ENCODE data around the gene RPUSD3. TPM values are rescaled to one million over a fixed set of nuclear protein-coding genes. Genes with fewer than 3 reads are reported as not detected.

RPUSD3 gene
- total and polyA plus RNA-seq, 4 donors = 14.4 to 22.7 (median 18.8) TPM

DNA sequence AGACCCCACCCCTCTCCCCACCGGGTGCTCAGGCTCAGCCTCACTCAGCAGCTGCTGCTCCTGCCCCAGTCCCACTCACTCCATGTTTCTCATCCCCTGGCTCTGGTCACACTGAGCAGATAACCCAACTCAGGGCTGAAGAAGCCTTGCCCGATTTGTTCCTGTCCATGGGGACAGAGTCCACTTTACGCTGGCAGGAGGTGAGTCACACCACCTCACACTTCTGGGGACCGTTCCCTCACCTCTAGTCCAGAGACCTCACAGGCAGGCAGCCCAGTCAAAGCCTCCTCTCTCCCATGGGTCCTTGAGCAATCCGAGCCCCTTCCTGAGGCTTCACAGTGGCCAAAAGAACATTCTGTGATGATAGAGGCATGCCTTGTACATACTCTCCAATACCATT, 34.9 kb upstream of the RPUSD3 start:
- TF ChIP-seq JUND (IDR thresholded peaks at IDR 0.05) (peak; percentile 49 to 85), GABPA (IDR thresholded peaks at IDR 0.05 in 1 of 2, conservative IDR thresholded peaks at IDR 0.05 in 1 of 2) (no peak), FOXA2 (IDR thresholded peaks at IDR 0.05) (no peak), HNF4G (IDR thresholded peaks at IDR 0.05) (peak; percentile 47), SP1 (IDR thresholded peaks at IDR 0.05) (peak; percentile 67), NR2F2 (IDR thresholded peaks at IDR 0.05) (no peak), RXRA (IDR thresholded peaks at IDR 0.05) (peak; percentile 22 to 66), HNF4A (conservative IDR thresholded peaks at IDR 0.05) (peak; percentile 71 to 84), EGR1 (IDR thresholded peaks at IDR 0.05; ENCODE audit: low read depth in 2 of 2) (no peak), FOXA1 (IDR thresholded peaks at IDR 0.05) (no peak), RAD21 (IDR thresholded peaks at IDR 0.05) (no peak), YY1 (IDR thresholded peaks at IDR 0.05) (no peak), TAF1 (conservative IDR thresholded peaks at IDR 0.05) (no peak)
- TF ChIP-seq, protein P1, sequence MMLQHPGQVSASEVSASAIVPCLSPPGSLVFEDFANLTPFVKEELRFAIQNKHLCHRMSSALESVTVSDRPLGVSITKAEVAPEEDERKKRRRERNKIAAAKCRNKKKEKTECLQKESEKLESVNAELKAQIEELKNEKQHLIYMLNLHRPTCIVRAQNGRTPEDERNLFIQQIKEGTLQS (IDR thresholded peaks at IDR 0.05) = peak; percentile 52
- TF ChIP-seq, protein P2, sequence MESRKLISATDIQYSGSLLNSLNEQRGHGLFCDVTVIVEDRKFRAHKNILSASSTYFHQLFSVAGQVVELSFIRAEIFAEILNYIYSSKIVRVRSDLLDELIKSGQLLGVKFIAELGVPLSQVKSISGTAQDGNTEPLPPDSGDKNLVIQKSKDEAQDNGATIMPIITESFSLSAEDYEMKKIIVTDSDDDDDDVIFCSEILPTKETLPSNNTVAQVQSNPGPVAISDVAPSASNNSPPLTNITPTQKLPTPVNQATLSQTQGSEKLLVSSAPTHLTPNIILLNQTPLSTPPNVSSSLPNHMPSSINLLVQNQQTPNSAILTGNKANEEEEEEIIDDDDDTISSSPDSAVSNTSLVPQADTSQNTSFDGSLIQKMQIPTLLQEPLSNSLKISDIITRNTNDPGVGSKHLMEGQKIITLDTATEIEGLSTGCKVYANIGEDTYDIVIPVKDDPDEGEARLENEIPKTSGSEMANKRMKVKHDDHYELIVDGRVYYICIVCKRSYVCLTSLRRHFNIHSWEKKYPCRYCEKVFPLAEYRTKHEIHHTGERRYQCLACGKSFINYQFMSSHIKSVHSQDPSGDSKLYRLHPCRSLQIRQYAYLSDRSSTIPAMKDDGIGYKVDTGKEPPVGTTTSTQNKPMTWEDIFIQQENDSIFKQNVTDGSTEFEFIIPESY (IDR thresholded peaks at IDR 0.05) = no peak
- TF ChIP-seq, protein P3, sequence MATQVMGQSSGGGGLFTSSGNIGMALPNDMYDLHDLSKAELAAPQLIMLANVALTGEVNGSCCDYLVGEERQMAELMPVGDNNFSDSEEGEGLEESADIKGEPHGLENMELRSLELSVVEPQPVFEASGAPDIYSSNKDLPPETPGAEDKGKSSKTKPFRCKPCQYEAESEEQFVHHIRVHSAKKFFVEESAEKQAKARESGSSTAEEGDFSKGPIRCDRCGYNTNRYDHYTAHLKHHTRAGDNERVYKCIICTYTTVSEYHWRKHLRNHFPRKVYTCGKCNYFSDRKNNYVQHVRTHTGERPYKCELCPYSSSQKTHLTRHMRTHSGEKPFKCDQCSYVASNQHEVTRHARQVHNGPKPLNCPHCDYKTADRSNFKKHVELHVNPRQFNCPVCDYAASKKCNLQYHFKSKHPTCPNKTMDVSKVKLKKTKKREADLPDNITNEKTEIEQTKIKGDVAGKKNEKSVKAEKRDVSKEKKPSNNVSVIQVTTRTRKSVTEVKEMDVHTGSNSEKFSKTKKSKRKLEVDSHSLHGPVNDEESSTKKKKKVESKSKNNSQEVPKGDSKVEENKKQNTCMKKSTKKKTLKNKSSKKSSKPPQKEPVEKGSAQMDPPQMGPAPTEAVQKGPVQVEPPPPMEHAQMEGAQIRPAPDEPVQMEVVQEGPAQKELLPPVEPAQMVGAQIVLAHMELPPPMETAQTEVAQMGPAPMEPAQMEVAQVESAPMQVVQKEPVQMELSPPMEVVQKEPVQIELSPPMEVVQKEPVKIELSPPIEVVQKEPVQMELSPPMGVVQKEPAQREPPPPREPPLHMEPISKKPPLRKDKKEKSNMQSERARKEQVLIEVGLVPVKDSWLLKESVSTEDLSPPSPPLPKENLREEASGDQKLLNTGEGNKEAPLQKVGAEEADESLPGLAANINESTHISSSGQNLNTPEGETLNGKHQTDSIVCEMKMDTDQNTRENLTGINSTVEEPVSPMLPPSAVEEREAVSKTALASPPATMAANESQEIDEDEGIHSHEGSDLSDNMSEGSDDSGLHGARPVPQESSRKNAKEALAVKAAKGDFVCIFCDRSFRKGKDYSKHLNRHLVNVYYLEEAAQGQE (IDR thresholded peaks at IDR 0.05) = peak; percentile 15
- TF ChIP-seq, protein P4, sequence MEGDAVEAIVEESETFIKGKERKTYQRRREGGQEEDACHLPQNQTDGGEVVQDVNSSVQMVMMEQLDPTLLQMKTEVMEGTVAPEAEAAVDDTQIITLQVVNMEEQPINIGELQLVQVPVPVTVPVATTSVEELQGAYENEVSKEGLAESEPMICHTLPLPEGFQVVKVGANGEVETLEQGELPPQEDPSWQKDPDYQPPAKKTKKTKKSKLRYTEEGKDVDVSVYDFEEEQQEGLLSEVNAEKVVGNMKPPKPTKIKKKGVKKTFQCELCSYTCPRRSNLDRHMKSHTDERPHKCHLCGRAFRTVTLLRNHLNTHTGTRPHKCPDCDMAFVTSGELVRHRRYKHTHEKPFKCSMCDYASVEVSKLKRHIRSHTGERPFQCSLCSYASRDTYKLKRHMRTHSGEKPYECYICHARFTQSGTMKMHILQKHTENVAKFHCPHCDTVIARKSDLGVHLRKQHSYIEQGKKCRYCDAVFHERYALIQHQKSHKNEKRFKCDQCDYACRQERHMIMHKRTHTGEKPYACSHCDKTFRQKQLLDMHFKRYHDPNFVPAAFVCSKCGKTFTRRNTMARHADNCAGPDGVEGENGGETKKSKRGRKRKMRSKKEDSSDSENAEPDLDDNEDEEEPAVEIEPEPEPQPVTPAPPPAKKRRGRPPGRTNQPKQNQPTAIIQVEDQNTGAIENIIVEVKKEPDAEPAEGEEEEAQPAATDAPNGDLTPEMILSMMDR (IDR thresholded peaks at IDR 0.05; ENCODE audit: low read depth, low read length, missing input control) = no peak
- TF ChIP-seq, protein P5, sequence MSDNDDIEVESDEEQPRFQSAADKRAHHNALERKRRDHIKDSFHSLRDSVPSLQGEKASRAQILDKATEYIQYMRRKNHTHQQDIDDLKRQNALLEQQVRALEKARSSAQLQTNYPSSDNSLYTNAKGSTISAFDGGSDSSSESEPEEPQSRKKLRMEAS (IDR thresholded peaks at IDR 0.05) = no peak
- no peak overlapping the region for H3K4me3 ChIP-seq (ENCODE audit: low read depth in 1 of 3, low read length in 3 of 3)

More for the DNA sequence above, 34.9 kb upstream of the RPUSD3 start:
- Histone ChIP-seq H3K9me3 (ENCODE audit: control insufficient read depth in 4 of 4, low read length in 3 of 4) (no peaks in the 10 kb centered on the region), H3K27me3 (ENCODE audit: control insufficient read depth in 4 of 4, insufficient read depth in 4 of 4, low read length in 3 of 4) (no peaks in the 10 kb centered on the region), H3K4me1 (ENCODE audit: control insufficient read depth in 4 of 4, insufficient read depth in 4 of 4, low read length in 3 of 4) (peaks cover 0 to 6% (median 2%) of the 10 kb centered on the region in 4 donors), H3K9ac (ENCODE audit: low read depth in 1 of 2, low read length in 2 of 2) (no peak overlapping the region), H3K36me3 (ENCODE audit: control insufficient read depth in 4 of 4, insufficient read depth in 3 of 4, low read depth in 1 of 4, low read length in 3 of 4) (no peaks in the 10 kb centered on the region), H3K27ac (ENCODE audit: low read depth in 1 of 2, low read length in 2 of 2) (no peak overlapping the region)
- no peak for DNase-seq (ENCODE audit: low spot score)
- WGBS = 50% methylated on average over 5 of the region's 5 CpGs
